COLO829 (cell line): ENCODE measurements around the gene CCNL2.
"Not testable (repeated sequence)": the region's sequence is repeated elsewhere in the genome, so short reads cannot be mapped to it uniquely, and the experiment has no call there.

Experiments used
- DNase-seq: peaks from one replicate; pipeline ENCODE4 v3.0.0; 2012; ENCODE audit warnings: low spot score

The CCNL2 gene

GRCh38 chr1:1432274-1432950, 33.3 kb upstream of the CCNL2 start:
- DNase-seq = no peak

GRCh38 chr1:1431845-1432273, 32.7 kb upstream of the CCNL2 start:
- DNase-seq = no peak

GRCh38 chr1:1430992-1431844, 32.1 kb upstream of the CCNL2 start:
- no peak for DNase-seq

GRCh38 chr1:1430114-1430982, 31.2 kb upstream of the CCNL2 start:
- DNase-seq = no peak

GRCh38 chr1:1429671-1430073, 30.5 kb upstream of the CCNL2 start:
- no peak for DNase-seq

- DNase-seq = not testable (repeated sequence)
Measured at GRCh38 chr1:1428967-1429366, 29.8 kb upstream of the CCNL2 start.

GRCh38 chr1:1428174-1428573, 29.0 kb upstream of the CCNL2 start:
- no peak for DNase-seq

GRCh38 chr1:1427820-1428148, 28.6 kb upstream of the CCNL2 start:
- no peak for DNase-seq

GRCh38 chr1:1427106-1427819, 28.1 kb upstream of the CCNL2 start:
- DNase-seq = no peak

GRCh38 chr1:1426496-1427105, 27.5 kb upstream of the CCNL2 start:
- DNase-seq = no peak

- DNase-seq = no peak
Measured at GRCh38 chr1:1425753-1426495, 26.8 kb upstream of the CCNL2 start.

- DNase-seq = no peak
Measured at GRCh38 chr1:1425426-1425752, 26.3 kb upstream of the CCNL2 start.

- no peak for DNase-seq
Measured at GRCh38 chr1:1424707-1425106, 25.6 kb upstream of the CCNL2 start.

- no peak for DNase-seq
Measured at GRCh38 chr1:1423245-1423597, 24.1 kb upstream of the CCNL2 start.

- DNase-seq = no peak
Measured at GRCh38 chr1:1422465-1423244, 23.5 kb upstream of the CCNL2 start.

- DNase-seq = no peak
Measured at GRCh38 chr1:1421907-1422464, 22.9 kb upstream of the CCNL2 start.

GRCh38 chr1:1421147-1421906, 22.2 kb upstream of the CCNL2 start, which contains the start of gene ANKRD65:
Gene ANKRD65, minus strand, starts transcription at chr1:1421276. Its CDS starts 271 bp downstream, at chr1:1421005.
- no peak for DNase-seq

GRCh38 chr1:1420654-1421141, 21.6 kb upstream of the CCNL2 start:
- no peak for DNase-seq
